Stimulated activated CD8-positive, alpha-beta memory T cell treated with anti-CD3 and anti-CD28 coated beads, Interleukin-4, amount 100 ng/mL, for 1 hour (primary cell): ENCODE measurements around the gene CYP3A5.
"Not testable (repeated sequence)": the region's sequence is repeated elsewhere in the genome, so short reads cannot be mapped to it uniquely, and the experiment has no call there.

Experiments
- DNase-seq, 2 donors: peaks; one replicate each; pipeline ENCODE4 v3.0.0-alpha.2; 2020; ENCODE audit warnings: low read depth in 2 of 2, low spot score in 1 of 2

CYP3A5 gene

GRCh38 chr7:99679400-99680191 lies at the start of gene CYP3A5:
Gene CYP3A5 (minus strand): TSS chr7:99679996. CDS start chr7:99679896, 100 bp downstream.
- DNase-seq: no peak

DNA sequence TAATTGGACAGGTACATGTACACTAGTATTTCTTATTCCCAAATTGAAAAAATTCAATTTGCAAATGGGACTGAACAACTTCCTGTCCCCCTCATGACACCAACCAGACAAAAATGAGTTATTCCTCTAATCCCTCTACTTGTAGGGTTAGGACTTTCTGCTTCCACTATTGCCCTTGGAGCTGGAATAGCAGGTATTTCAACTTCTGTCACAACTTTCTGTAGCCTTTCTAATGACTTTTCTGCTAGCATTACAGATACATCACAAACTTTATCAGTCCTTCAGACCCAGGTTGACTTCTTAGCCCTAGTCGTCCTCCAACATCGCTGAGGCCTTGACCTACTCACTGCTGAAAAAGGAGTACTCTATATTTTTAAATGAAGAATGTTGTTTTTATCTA lies 48.8 kb upstream of the CYP3A5 start:
- no peak for DNase-seq

- DNase-seq: not testable (repeated sequence)
Measured at GRCh38 chr7:99723201-99723600, 43.4 kb upstream of the CYP3A5 start.

DNA sequence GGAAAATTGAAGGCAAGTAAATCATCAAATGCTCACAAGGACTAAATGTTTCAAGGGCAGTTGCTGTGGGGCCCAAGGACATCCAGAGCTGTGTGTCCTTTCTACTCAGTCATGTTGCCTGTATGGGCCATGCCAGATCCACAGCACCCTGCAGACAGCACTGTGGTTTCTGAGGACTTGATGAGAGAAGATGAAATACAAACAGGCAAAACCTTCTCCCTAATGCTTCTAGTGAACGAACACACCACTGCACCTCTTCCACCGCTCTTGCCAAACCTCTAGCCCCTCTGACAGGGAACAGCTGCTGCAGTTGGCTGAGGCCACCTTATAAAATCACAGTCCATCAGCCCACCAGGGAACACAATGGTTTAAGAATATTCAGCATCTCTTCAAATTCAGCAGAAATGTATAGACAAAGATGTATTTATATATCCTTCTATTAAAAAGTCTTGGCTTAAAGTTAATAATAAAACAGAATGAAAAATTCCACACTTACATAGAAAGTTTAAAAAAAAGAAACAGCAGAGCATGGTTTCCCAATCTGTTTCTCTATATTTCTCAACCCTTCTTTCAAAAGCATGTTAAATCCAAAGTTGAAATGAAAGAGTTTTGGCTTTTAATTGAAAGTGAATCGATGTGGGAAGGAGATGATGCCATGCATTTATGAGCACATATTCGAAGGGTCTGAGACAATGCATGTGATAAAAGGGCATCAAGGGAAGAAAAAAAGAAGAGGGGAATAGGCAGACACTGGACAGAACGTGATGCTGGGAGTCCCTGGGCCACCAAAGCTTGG lies 41.2 kb upstream of the CYP3A5 start:
- DNase-seq: no peak

- DNase-seq: no peak
Measured at GRCh38 chr7:99719996-99720769, 40.4 kb upstream of the CYP3A5 start.

DNA sequence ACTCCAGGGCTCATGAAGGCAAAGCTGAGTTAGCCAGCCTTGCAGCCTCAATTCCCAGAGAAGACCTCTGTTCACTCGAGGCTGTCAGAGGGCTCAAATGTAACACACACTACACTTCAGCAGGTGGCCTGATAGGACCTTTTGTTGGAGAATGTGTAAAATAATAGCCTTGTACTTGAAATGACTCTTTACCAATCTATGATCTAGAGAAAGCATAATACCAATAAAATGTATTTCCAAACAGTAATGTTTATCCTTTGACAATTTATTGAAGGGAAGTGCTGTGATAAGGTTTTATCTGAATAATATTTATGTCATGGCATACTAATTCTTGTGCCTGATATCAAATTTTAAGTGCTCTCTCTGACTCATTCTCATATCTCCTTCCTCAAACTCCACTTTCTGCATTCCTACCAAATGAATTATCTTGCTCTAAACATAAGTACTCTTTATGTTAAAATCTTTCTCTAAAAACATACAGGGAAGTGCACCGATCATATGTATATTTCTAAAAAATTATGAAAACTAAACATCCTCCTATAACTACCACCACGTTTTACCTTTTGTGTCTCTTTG lies 34.3 kb upstream of the CYP3A5 start:
- DNase-seq: no peak

- no peak for DNase-seq
Measured at GRCh38 chr7:99709838-99710578, 30.2 kb upstream of the CYP3A5 start.

DNA sequence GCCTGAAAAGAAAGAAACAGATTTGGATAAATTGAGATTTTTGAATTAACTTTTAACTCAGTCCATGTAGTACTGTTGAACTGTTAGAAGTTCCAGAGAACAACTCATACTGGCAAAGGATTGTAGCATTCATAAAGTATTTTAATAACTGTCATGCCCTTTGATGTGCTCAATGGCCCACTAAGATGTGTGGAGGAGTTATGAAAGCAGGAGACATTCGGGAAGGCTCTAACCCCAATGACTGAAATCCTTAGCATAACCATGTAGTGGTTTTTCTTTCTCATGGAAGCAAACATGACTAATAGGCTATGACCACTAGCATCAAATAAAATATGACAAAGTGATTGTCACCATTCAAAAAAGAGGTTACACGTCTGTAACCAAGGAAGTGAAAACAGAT lies 29.5 kb upstream of the CYP3A5 start:
- no peak for DNase-seq

DNA sequence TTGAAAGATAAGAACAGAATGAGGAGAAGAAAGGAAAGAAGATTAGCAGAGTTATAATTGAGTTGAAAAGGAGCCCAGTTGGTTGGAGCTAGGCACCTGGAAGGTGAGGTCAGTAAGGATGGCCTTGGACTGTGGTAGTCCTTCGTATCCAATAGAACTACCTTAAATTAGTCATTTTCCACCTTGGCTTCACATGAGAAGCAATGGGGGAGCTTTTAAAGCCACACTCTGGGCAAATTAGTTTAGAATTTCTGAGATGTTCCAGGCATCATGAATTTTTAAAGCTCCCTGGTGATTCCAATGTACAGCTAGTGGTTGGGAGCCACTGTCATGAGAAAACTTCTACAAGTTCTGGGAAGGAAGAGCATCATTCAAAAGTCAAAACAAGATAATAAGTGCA lies 27.3 kb upstream of the CYP3A5 start:
- DNase-seq: no peak

DNA sequence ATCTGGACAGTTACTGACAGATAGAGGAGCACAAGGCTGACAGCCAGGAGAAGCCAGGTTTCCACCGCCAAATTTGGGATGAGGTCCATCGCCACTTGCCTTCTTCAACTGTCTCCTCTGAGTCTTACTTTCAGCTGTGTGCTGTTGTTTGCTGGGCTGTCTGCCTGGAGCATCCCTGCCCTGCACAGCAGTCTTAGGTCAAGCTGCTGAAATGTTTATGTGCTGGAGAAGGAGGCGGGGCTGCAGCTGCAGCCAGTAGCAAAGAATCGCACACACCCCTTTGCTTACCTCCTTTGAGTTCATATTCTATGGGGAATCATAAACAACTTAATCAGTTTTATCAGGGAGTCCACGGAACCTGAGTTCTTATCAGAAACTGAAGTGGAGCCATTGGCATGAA lies 20.1 kb upstream of the CYP3A5 start:
- DNase-seq: no peak

GRCh38 chr7:99698867-99699730 lies 19.3 kb upstream of the CYP3A5 start:
- DNase-seq: not testable (repeated sequence)

GRCh38 chr7:99694912-99695304 lies 15.1 kb upstream of the CYP3A5 start:
- no peak for DNase-seq

GRCh38 chr7:99694201-99694911 lies 14.6 kb upstream of the CYP3A5 start:
- DNase-seq: no peak

GRCh38 chr7:99693427-99694200 lies 13.8 kb upstream of the CYP3A5 start:
- no peak for DNase-seq

GRCh38 chr7:99693100-99693426 lies 13.3 kb upstream of the CYP3A5 start:
- DNase-seq: no peak

DNA sequence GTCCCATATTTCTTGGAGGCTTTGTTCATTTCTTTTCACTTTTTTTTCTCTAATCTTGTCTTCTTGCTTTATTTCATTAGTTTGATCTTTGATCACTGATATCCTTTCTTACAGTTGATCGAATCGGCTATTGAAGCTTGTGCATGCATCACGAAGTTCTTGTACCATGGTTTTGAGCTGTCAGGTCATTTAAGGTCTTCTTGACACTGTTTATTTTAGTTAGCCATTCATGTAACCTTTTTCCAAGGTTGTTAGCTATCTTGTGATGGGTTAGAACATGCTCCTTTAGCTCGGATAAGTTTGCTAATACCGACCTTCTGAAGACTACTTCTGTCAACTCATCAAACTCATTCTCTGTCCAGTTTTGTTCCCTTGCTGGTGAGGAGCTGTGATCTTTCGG lies 12.8 kb upstream of the CYP3A5 start:
- not testable (repeated sequence) for DNase-seq

DNA sequence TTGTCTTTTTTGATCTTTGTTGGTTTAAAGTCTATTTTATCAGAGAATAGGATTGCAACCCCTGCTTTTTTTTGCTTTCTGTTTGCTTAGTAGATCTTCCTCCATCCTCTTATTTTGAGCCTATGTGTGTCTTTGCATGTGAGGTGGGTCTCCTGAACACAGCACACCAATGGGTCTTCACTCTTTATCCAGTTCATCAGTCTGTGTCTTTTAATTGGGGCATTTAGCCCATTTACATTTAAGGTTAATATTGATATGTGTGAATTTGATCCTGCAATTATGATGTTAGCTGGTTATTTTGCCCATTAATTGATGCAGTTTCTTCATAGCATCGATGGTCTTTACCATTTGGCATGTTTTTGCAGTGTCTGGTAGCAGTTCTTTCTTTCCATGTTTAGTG lies 11.9 kb upstream of the CYP3A5 start:
- not testable (repeated sequence) for DNase-seq

GRCh38 chr7:99690918-99691317 lies 11.1 kb upstream of the CYP3A5 start:
- DNase-seq: not testable (repeated sequence)
